Fibroblast of lung (primary cell): ENCODE measurements around the gene DIS3L. TPM values are rescaled to one million over a fixed set of nuclear protein-coding genes. Genes with fewer than 3 reads are reported as not detected.

ENCODE experiments used
- DNase-seq, 2 donors: peaks; one replicate each; pipeline versions ENCODE4 v3.0.0 to v3.0.0-alpha.2; 2010; ENCODE audit warnings: low read depth in 2 of 2
- H2AFZ ChIP-seq: 2 replicates; pipeline ENCODE4 v1.5.1; 2012; ENCODE audit warnings: low read length, control low read depth, inconsistent platforms
- H3K27ac ChIP-seq: 2 replicates; pipeline ENCODE4 v1.5.1; 2011; ENCODE audit warnings: low read length, control low read depth; ENCODE audit not compliant: insufficient read depth
- H3K27me3 ChIP-seq: 2 replicates; pipeline ENCODE4 v1.5.1; 2011; ENCODE audit warnings: mild to moderate bottlenecking, low read length; ENCODE audit not compliant: control insufficient read depth, insufficient read depth
- H3K36me3 ChIP-seq: 2 replicates; pipeline ENCODE4 v1.5.1; 2011; ENCODE audit warnings: low read length; ENCODE audit not compliant: control insufficient read depth, insufficient read depth
- H3K4me1 ChIP-seq: 2 replicates; pipeline ENCODE4 v1.5.1; 2011; ENCODE audit warnings: low read length; ENCODE audit not compliant: control insufficient read depth, insufficient read depth; ENCODE audit errors: extremely low read depth
- H3K4me2 ChIP-seq: 2 replicates; pipeline ENCODE4 v1.5.1; 2011; ENCODE audit warnings: low read length, control low read depth; ENCODE audit not compliant: insufficient read depth; ENCODE audit errors: extremely low read depth
- H3K4me3 ChIP-seq, 4 experiments: fragments of 200-600 bp in 1 of 4; sonication (generic) in 1 of 4; replicated peaks in 1 of 4; 2 replicates each; pipeline ENCODE4 v1.5.1; 2011 to 2016; ENCODE audit warnings: low read length in 4 of 4, low read depth in 3 of 4, mild to moderate bottlenecking in 3 of 4, control low read depth in 2 of 4, inconsistent platforms in 1 of 4, mixed read lengths in 1 of 4; ENCODE audit not compliant: insufficient read depth in 1 of 4; ENCODE audit errors: control extremely low read depth in 1 of 4
- H3K79me2 ChIP-seq: 2 replicates; pipeline ENCODE4 v1.5.1; 2012; ENCODE audit warnings: mild to moderate bottlenecking, low read length, inconsistent platforms; ENCODE audit not compliant: control insufficient read depth, insufficient read depth
- H3K9ac ChIP-seq: 2 replicates; pipeline ENCODE4 v1.5.1; 2011; ENCODE audit warnings: mild to moderate bottlenecking, low read length, control low read depth; ENCODE audit not compliant: insufficient read depth
- H3K9me3 ChIP-seq: 2 replicates; pipeline ENCODE4 v1.5.1; 2012; ENCODE audit warnings: low read depth, low read length; ENCODE audit not compliant: control insufficient read depth, insufficient read depth
- H4K20me1 ChIP-seq: 2 replicates; pipeline ENCODE4 v1.5.1; 2011; ENCODE audit warnings: low read length; ENCODE audit not compliant: control insufficient read depth, insufficient read depth; ENCODE audit errors: extremely low read depth
- EZH2 ChIP-seq: IDR thresholded peaks from 2 replicates; pipeline ENCODE4 v1.5.1; 2012; ENCODE audit warnings: low read length, control low read depth, mild to moderate bottlenecking; ENCODE audit errors: missing control alignments
- polyA plus RNA-seq, 2 donors: library from polyadenylated mRNA; depleted of rRNA in 1 of 2; stranded (reverse) in 1 of 2; unstranded in 1 of 2; fragments of >200 nt; gene quantifications; 2 replicates each; pipeline ENCODE4 v1.2.1, GENCODE V29; 2011 to 2012; ENCODE audit warnings: missing spikeins in 1 of 2
- total RNA-seq: library from RNA; depleted of rRNA; stranded (reverse); fragments of >200 nt; gene quantifications from 2 replicates; pipeline ENCODE4 v1.2.1, GENCODE V29; 2014
- TF ChIP-seq, protein P1 (sequence below), 2 donors: IDR thresholded peaks in 1 of 2; conservative IDR thresholded peaks in 1 of 2; 1 replicate in 1 of 2; 2 replicates in 1 of 2; pipeline ENCODE4 v1.5.1; 2011 to 2012; ENCODE audit warnings: low read length in 2 of 2, control low read depth in 1 of 2, inconsistent platforms in 1 of 2, low read depth in 1 of 2, mild to moderate bottlenecking in 1 of 2

Gene DIS3L
- total and polyA plus RNA-seq, 2 donors (not counting 1 experiment from before 2014, with no cell fraction given): 11.2 to 25.1 TPM

DNA sequence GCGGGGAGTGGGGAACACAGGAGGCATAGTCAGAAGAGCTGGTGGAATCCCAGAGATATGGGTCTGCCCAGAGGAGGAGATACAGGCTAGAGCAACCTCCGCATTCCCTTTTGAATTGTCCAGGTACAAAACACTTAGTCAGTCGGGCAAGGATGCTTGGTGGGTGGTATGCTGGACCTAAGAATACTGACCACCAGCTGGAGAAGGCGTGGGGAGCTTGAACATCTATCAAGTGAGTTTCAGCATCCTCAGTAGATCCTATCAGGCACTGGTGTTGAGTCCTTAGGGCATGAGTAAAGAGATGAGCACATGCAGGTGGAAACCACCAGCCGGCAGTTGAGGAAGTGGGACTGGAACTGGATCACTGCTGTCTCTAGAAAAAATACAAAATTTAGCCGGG is 14.7 kb upstream of the DIS3L start:
- H3K79me2 ChIP-seq: no peaks in the 10 kb centered on the region
- no peak overlapping the region for H3K4me3 ChIP-seq
- no peak overlapping the region for H3K27ac ChIP-seq
- no peaks in the 10 kb centered on the region for H3K4me1 ChIP-seq
- TF ChIP-seq EZH2: no peak
- TF ChIP-seq, protein P1, sequence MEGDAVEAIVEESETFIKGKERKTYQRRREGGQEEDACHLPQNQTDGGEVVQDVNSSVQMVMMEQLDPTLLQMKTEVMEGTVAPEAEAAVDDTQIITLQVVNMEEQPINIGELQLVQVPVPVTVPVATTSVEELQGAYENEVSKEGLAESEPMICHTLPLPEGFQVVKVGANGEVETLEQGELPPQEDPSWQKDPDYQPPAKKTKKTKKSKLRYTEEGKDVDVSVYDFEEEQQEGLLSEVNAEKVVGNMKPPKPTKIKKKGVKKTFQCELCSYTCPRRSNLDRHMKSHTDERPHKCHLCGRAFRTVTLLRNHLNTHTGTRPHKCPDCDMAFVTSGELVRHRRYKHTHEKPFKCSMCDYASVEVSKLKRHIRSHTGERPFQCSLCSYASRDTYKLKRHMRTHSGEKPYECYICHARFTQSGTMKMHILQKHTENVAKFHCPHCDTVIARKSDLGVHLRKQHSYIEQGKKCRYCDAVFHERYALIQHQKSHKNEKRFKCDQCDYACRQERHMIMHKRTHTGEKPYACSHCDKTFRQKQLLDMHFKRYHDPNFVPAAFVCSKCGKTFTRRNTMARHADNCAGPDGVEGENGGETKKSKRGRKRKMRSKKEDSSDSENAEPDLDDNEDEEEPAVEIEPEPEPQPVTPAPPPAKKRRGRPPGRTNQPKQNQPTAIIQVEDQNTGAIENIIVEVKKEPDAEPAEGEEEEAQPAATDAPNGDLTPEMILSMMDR (conservative IDR thresholded peaks at IDR 0.05 in 1 of 2, IDR thresholded peaks at IDR 0.05 in 1 of 2; ENCODE audit: low read depth in 1 of 2, low read length in 2 of 2): no peak
- no peak overlapping the region for H3K9ac ChIP-seq
- H3K4me2 ChIP-seq: no peak overlapping the region
- no peaks in the 10 kb centered on the region for H4K20me1 ChIP-seq
- H3K9me3 ChIP-seq: no peaks in the 10 kb centered on the region
- DNase-seq: no peak
- no peaks in the 10 kb centered on the region for H3K36me3 ChIP-seq
- no peak overlapping the region for H2AFZ ChIP-seq
- peaks cover 12% of the 10 kb centered on the region for H3K27me3 ChIP-seq

DNA sequence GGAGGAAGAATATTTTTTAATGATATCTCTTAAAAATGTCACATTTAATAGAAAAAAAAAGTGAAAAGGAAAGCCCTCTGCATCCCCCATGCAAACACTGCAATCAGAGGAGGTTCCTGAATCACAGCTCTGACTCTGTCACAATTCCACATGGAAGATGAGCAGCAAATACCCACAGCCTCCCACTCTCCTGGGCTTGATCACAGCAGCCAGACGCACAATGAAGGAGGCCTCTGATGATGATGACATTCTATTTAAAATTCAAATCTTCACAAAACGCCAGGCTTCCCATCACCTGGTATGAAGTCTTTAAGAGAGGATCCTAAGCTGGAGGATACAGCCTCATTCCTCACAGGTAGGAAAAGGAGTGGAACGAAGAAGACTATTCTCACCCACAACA is 9.1 kb upstream of the DIS3L start:
- Histone ChIP-seq H3K4me1 (peaks cover 4% of the 10 kb centered on the region), H3K27ac (no peak overlapping the region), H3K79me2 (no peaks in the 10 kb centered on the region), H3K27me3 (peaks cover 2% of the 10 kb centered on the region), H3K9me3 (no peaks in the 10 kb centered on the region), H3K9ac (no peak overlapping the region), H2AFZ (no peak overlapping the region), H3K36me3 (no peaks in the 10 kb centered on the region), H3K4me3 (no peak overlapping the region), H3K4me2 (no peak overlapping the region), H4K20me1 (no peaks in the 10 kb centered on the region)
- no peak for DNase-seq
- TF ChIP-seq, protein P1 (conservative IDR thresholded peaks at IDR 0.05 in 1 of 2, IDR thresholded peaks at IDR 0.05 in 1 of 2; ENCODE audit: low read depth in 1 of 2, low read length in 2 of 2): no peak
- no peak for TF ChIP-seq EZH2

DNA sequence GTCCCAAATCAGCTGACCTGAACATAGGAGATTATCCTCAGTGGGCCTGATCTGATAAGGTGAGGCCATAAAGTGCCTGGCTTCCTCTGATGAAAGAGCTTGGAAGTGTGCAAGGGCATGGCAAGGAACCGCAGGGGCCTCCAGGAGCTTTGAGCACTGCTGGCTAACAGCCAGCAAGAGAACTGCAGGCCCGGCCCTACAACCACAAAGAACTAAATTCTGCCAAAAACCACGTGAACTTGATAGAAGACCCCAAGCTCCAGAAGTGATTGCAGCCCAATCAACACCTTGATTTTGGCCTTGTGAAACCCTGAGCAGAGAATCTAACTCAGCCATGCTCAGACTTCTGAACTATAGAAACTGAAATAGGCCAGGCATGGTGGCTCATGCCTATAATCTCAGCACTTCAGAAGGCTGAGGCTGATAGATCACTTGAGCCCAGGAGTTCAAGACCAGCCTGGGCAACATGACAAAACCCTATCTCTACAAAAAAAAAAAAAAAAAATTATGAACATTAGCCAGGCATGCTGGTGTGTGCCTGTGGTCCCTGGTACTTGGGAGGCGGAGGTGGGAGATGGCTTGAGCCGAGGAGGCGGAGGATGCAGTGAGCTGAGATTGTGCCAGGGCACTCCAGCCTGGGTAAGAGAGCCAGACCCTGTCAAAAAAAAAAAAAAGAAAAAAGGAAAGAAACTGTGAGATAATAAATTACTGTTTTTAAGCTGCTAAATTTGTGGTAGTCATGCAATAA is 7.7 kb upstream of the DIS3L start:
- no peak for DNase-seq
- Histone ChIP-seq H3K4me2 (no peak overlapping the region), H4K20me1 (no peaks in the 10 kb centered on the region), H3K9ac (no peak overlapping the region), H3K36me3 (no peaks in the 10 kb centered on the region), H3K27ac (no peak overlapping the region), H3K79me2 (no peaks in the 10 kb centered on the region), H2AFZ (no peak overlapping the region), H3K9me3 (no peaks in the 10 kb centered on the region), H3K4me1 (peaks cover 4% of the 10 kb centered on the region), H3K4me3 (no peak overlapping the region), H3K27me3 (peaks cover 2% of the 10 kb centered on the region)
- no peak for TF ChIP-seq EZH2
- TF ChIP-seq, protein P1 (conservative IDR thresholded peaks at IDR 0.05 in 1 of 2, IDR thresholded peaks at IDR 0.05 in 1 of 2; ENCODE audit: low read depth in 1 of 2, low read length in 2 of 2): no peak
